Measurements from ENCODE around the gene SMIM22. TPM values are rescaled to one million over a fixed set of nuclear protein-coding genes. Genes with fewer than 3 reads are reported as not detected.

SMIM22 gene
- total and polyA plus RNA-seq, 2 donors (not counting 3 experiments of a cell fraction or from before 2014, with no cell fraction given) = not detected

GRCh38 chr16:4813251-4814003 lies 18.3 kb downstream of the SMIM22 start:
- Histone ChIP-seq H3K79me2 (ENCODE audit: control insufficient read depth, insufficient read depth, low read length) (no peaks in the 10 kb centered on the region), H3K36me3 (ENCODE audit: control insufficient read depth in 2 of 2, extremely low read depth in 1 of 2, insufficient read depth in 2 of 2, low read length in 2 of 2) (peaks cover 11 to 36% of the 10 kb centered on the region in 2 experiments), H3K27ac (ENCODE audit: insufficient read depth, low read depth, low read length) (no peak overlapping the region), H3K9me3 (replicated peaks; ENCODE audit: control insufficient read depth, insufficient read depth, low read length) (no peaks in the 10 kb centered on the region), H3K4me1 (ENCODE audit: control insufficient read depth, extremely low read depth, insufficient read depth, low read length) (no peaks in the 10 kb centered on the region), H3K9ac (replicated peaks; ENCODE audit: extremely low read depth, insufficient read depth, low read length) (no peak overlapping the region), H3K4me2 (ENCODE audit: insufficient read depth, low read length) (no peak overlapping the region), H4K20me1 (replicated peaks; ENCODE audit: control insufficient read depth, extremely low read depth, insufficient read depth, low read length) (no peaks in the 10 kb centered on the region), H3K4me3 (replicated peaks in 1 of 3; ENCODE audit: insufficient read depth in 1 of 3, low read depth in 1 of 3, low read length in 3 of 3) (no peak overlapping the region), H2AFZ (ENCODE audit: low read depth, low read length) (no peak overlapping the region), H3K27me3 (ENCODE audit: control insufficient read depth in 2 of 2, insufficient read depth in 2 of 2, low read length in 2 of 2) (no peaks in the 10 kb centered on the region), H3K9me1 (replicated peaks; ENCODE audit: control insufficient read depth, extremely low read depth, insufficient read depth, low read length) (no peaks in the 10 kb centered on the region)
- FAIRE-seq = no peak
- DNase-seq (ENCODE audit: low read depth, low spot score) = no peak
- no TSS peak for BruUV-seq (replicated peaks)
- ChIA-PET POLR2A (no interaction called here), CTCF (interaction anchor here (1.0 kb wide), 1 partner anchor 11 kb away, joined by 5 read pairs; no protein-coding TSS in a partner anchor)
- no peak for TF ChIP-seq MAX (IDR thresholded peaks at IDR 0.05; ENCODE audit: insufficient read depth, insufficient read length)
- no peak for TF ChIP-seq MYC (IDR thresholded peaks at IDR 0.05; ENCODE audit: low read depth, low read length)
- no peak for TF ChIP-seq FOS (IDR thresholded peaks at IDR 0.05; ENCODE audit: borderline replicate concordance, insufficient read depth, low read length)
- TF ChIP-seq GATA2 (IDR thresholded peaks at IDR 0.05; ENCODE audit: insufficient read depth, insufficient read length, low read depth, low read length) = no peak
- no peak for TF ChIP-seq POLR2A (IDR thresholded peaks at IDR 0.05; ENCODE audit: low read depth, low read length)
- TF ChIP-seq, protein P1, sequence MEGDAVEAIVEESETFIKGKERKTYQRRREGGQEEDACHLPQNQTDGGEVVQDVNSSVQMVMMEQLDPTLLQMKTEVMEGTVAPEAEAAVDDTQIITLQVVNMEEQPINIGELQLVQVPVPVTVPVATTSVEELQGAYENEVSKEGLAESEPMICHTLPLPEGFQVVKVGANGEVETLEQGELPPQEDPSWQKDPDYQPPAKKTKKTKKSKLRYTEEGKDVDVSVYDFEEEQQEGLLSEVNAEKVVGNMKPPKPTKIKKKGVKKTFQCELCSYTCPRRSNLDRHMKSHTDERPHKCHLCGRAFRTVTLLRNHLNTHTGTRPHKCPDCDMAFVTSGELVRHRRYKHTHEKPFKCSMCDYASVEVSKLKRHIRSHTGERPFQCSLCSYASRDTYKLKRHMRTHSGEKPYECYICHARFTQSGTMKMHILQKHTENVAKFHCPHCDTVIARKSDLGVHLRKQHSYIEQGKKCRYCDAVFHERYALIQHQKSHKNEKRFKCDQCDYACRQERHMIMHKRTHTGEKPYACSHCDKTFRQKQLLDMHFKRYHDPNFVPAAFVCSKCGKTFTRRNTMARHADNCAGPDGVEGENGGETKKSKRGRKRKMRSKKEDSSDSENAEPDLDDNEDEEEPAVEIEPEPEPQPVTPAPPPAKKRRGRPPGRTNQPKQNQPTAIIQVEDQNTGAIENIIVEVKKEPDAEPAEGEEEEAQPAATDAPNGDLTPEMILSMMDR (IDR thresholded peaks at IDR 0.05; ENCODE audit: extremely low read depth in 1 of 2, insufficient read depth in 1 of 2, low read depth in 1 of 2, low read length in 2 of 2) = no peak
- TF ChIP-seq POLR2AphosphoS5 (IDR thresholded peaks at IDR 0.05; ENCODE audit: insufficient read depth, low read depth, low read length) = no peak
- TF ChIP-seq JUN (IDR thresholded peaks at IDR 0.05; ENCODE audit: borderline replicate concordance, insufficient read depth, insufficient read length, low read depth) = no peak
- no peak for TF ChIP-seq EZH2 (IDR thresholded peaks at IDR 0.05; ENCODE audit: borderline replicate concordance, low read depth, low read length, severe bottlenecking)
- dilution Hi-C loops (cut with MboI; ENCODE audit: extremely low pct_ligation_motif_present, low sequenced_read_pairs) = no loop called here
- intact Hi-C loops (cut with micrococcal nuclease) = no loop called here

All from endothelial cell of umbilical vein (primary cell).